IMR-90 (cell line): Measurements from ENCODE around the gene GRM5. TPM values are rescaled to one million over a fixed set of nuclear protein-coding genes. Genes with fewer than 3 reads are reported as not detected.

Experiments
- ATAC-seq: fragments of 200-7000 bp; cut with Tn5 transposase; 2 replicates; pipeline ENCODE4 v1.9.1; 2020; ENCODE audit warnings: low read depth, mild to moderate bottlenecking, moderate library complexity
- BruUV-seq: library from RNA; stranded (reverse); fragments of 400-500 nt; replicated peaks from 2 replicates; lab custom pipeline; 2021; lab: Mats Ljungman, UMichigan
- CTCF ChIA-PET: fragments of 300-600 bp; formaldehyde crosslinking; extraction: SDS; loops from one replicate; lab custom pipeline; 2021; ENCODE audit warnings: antibody characterized with exemption; lab: Yijun Ruan, JAX
- POLR2A ChIA-PET: fragments of 300-600 bp; sonication (Branson Sonifier 250); formaldehyde crosslinking; loops from one replicate; lab custom pipeline; 2022; ENCODE audit warnings: antibody characterized with exemption; ENCODE audit not compliant: unreplicated experiment; lab: Charles Lee
- DNase-seq: peaks from one replicate; pipeline ENCODE4 v3.0.0; 2013
- H2AFZ ChIP-seq: replicated peaks from 2 replicates; pipeline ENCODE3; 2013; ENCODE audit warnings: low read length, mild to moderate bottlenecking; ENCODE audit not compliant: poor library complexity
- H2AK5ac ChIP-seq: 2 replicates; pipeline ENCODE4 v1.6.1; 2013; ENCODE audit warnings: low read depth, low read length, inconsistent platforms
- H2AK9ac ChIP-seq: replicated peaks from 2 replicates; pipeline ENCODE3; 2013; ENCODE audit warnings: mild to moderate bottlenecking, low read depth, low read length, moderate library complexity; ENCODE audit not compliant: poor library complexity
- H2BK120ac ChIP-seq: 2 replicates; pipeline ENCODE4 v1.6.1; 2013; ENCODE audit warnings: low read depth, low read length, inconsistent platforms
- H2BK15ac ChIP-seq: 3 replicates; pipeline ENCODE4 v1.6.1; 2013; ENCODE audit warnings: low read depth, low read length, inconsistent platforms
- H2BK20ac ChIP-seq: 2 replicates; pipeline ENCODE4 v1.6.1; 2013; ENCODE audit warnings: low read depth, mild to moderate bottlenecking, inconsistent platforms, low read length, moderate library complexity
- H2BK5ac ChIP-seq: 2 replicates; pipeline ENCODE4 v1.6.1; 2013; ENCODE audit warnings: mild to moderate bottlenecking, low read depth, low read length, inconsistent platforms; ENCODE audit not compliant: poor library complexity, severe bottlenecking
- H3K14ac ChIP-seq: replicated peaks from 2 replicates; pipeline ENCODE4 v1.6.1; 2013; ENCODE audit warnings: low read depth, low read length, inconsistent platforms
- H3K18ac ChIP-seq: 2 replicates; pipeline ENCODE4 v1.6.1; 2013; ENCODE audit warnings: low read depth, low read length, control low read depth
- H3K23ac ChIP-seq: 2 replicates; pipeline ENCODE4 v1.6.1; 2013; ENCODE audit warnings: low read depth, low read length, inconsistent platforms
- H3K27ac ChIP-seq: 2 replicates; pipeline ENCODE4 v1.5.1; 2013; ENCODE audit warnings: mild to moderate bottlenecking, control low read depth, low read length; ENCODE audit not compliant: insufficient read depth
- H3K27me3 ChIP-seq: 2 replicates; pipeline ENCODE4 v1.6.1; 2013; ENCODE audit warnings: low read length; ENCODE audit not compliant: control insufficient read depth, insufficient read depth
- H3K36me3 ChIP-seq: 2 replicates; pipeline ENCODE4 v1.6.1; 2013; ENCODE audit warnings: low read length, mixed read lengths; ENCODE audit not compliant: control insufficient read depth, insufficient read depth
- H3K4ac ChIP-seq: 2 replicates; pipeline ENCODE4 v1.6.1; 2013; ENCODE audit warnings: low read depth, low read length, inconsistent platforms
- H3K4me1 ChIP-seq: 2 replicates; pipeline ENCODE4 v1.6.1; 2013; ENCODE audit warnings: low read length, mixed read lengths; ENCODE audit not compliant: control insufficient read depth, insufficient read depth
- H3K4me2 ChIP-seq: 2 replicates; pipeline ENCODE4 v1.6.1; 2013; ENCODE audit warnings: low read depth, mild to moderate bottlenecking, control low read depth, low read length, moderate library complexity
- H3K4me3 ChIP-seq: 2 replicates; pipeline ENCODE4 v1.5.1; 2013; ENCODE audit warnings: low read depth, mild to moderate bottlenecking, control low read depth, low read length, moderate library complexity; ENCODE audit not compliant: insufficient read depth
- H3K56ac ChIP-seq: 2 replicates; pipeline ENCODE4 v1.6.1; 2013; ENCODE audit warnings: low read length, inconsistent platforms; ENCODE audit not compliant: insufficient read depth; ENCODE audit errors: extremely low read depth
- H3K79me1 ChIP-seq, 2 experiments: 2 replicates each; pipeline ENCODE4 v1.6.1; 2013; ENCODE audit warnings: low read length in 2 of 2, inconsistent platforms in 1 of 2, low read depth in 1 of 2
- H3K9ac ChIP-seq: 2 replicates; pipeline ENCODE4 v1.6.1; 2013; ENCODE audit warnings: low read depth, low read length, control low read depth
- H3K9me1 ChIP-seq: 2 replicates; pipeline ENCODE4 v1.6.1; 2013; ENCODE audit warnings: low read length, inconsistent platforms; ENCODE audit not compliant: insufficient read depth
- H3K9me3 ChIP-seq: 2 replicates; pipeline ENCODE4 v1.6.1; 2013; ENCODE audit warnings: low read length; ENCODE audit not compliant: control insufficient read depth, insufficient read depth
- H4K20me1 ChIP-seq: 2 replicates; pipeline ENCODE4 v1.6.1; 2013; ENCODE audit warnings: low read length, inconsistent platforms; ENCODE audit not compliant: insufficient read depth
- H4K5ac ChIP-seq: 2 replicates; pipeline ENCODE4 v1.6.1; 2013; ENCODE audit warnings: mild to moderate bottlenecking, low read depth, low read length, control low read depth
- H4K8ac ChIP-seq, 2 experiments: 2 replicates each; pipeline ENCODE4 v1.6.1; 2013; ENCODE audit warnings: low read depth in 2 of 2, low read length in 2 of 2, control low read depth in 1 of 2, inconsistent platforms in 1 of 2
- H4K91ac ChIP-seq: 2 replicates; pipeline ENCODE4 v1.6.1; 2013; ENCODE audit warnings: low read depth, low read length, inconsistent platforms; ENCODE audit not compliant: insufficient read depth
- BHLHE40 ChIP-seq: fragments of 150-350 bp; IDR thresholded peaks from 2 replicates; pipeline ENCODE4 v1.6.1; 2016; ENCODE audit warnings: mild to moderate bottlenecking, low read depth, low read length
- CEBPB ChIP-seq: IDR thresholded peaks from 2 replicates; pipeline ENCODE4 v1.6.1; 2012; ENCODE audit warnings: low read depth, low read length, improper control_type of control experiment
- CHD1 ChIP-seq: IDR thresholded peaks from 2 replicates; pipeline ENCODE4 v1.6.1; 2012; ENCODE audit warnings: low read depth, low read length, improper control_type of control experiment
- CTCF ChIP-seq: conservative IDR thresholded peaks from 2 replicates; pipeline ENCODE4 v1.5.1; 2012; ENCODE audit warnings: mild to moderate bottlenecking, low read depth, low read length, improper control_type of control experiment
- ELK1 ChIP-seq: fragments of 150-350 bp; IDR thresholded peaks from 2 replicates; pipeline ENCODE4 v1.6.1; 2016; ENCODE audit warnings: low read depth, mild to moderate bottlenecking, low read length, moderate library complexity, borderline replicate concordance
- FOS ChIP-seq: fragments of 150-350 bp; IDR thresholded peaks from 2 replicates; pipeline ENCODE4 v1.6.1; 2016; ENCODE audit warnings: low read depth, low read length
- MAFK ChIP-seq: IDR thresholded peaks from 2 replicates; pipeline ENCODE4 v1.6.1; 2012; ENCODE audit warnings: low read depth, low read length, improper control_type of control experiment
- MAZ ChIP-seq: IDR thresholded peaks from 2 replicates; pipeline ENCODE4 v1.6.1; 2012; ENCODE audit warnings: low read depth, mild to moderate bottlenecking, low read length, improper control_type of control experiment, moderate library complexity, borderline replicate concordance
- MXI1 ChIP-seq: IDR thresholded peaks from 2 replicates; pipeline ENCODE4 v1.6.1; 2012; ENCODE audit warnings: low read depth, mild to moderate bottlenecking, low read length, moderate library complexity, borderline replicate concordance
- POLR2A ChIP-seq: IDR thresholded peaks from 2 replicates; pipeline ENCODE4 v1.6.1; 2012; ENCODE audit warnings: mild to moderate bottlenecking, low read depth, low read length
- RAD21 ChIP-seq: IDR thresholded peaks from 2 replicates; pipeline ENCODE4 v1.6.1; 2012; ENCODE audit warnings: low read length, improper control_type of control experiment
- RCOR1 ChIP-seq: IDR thresholded peaks from 2 replicates; pipeline ENCODE4 v1.6.1; 2012; ENCODE audit warnings: mild to moderate bottlenecking, low read length, improper control_type of control experiment; ENCODE audit not compliant: insufficient replicate concordance
- RFX5 ChIP-seq: IDR thresholded peaks from 2 replicates; pipeline ENCODE4 v1.8.0; 2012; ENCODE audit warnings: low read depth, mild to moderate bottlenecking, low read length, moderate library complexity
- SMC3 ChIP-seq: fragments of 150-350 bp; IDR thresholded peaks from 2 replicates; pipeline ENCODE4 v1.6.1; 2016; ENCODE audit warnings: low read depth, mild to moderate bottlenecking, antibody characterized with exemption, low read length, moderate library complexity
- USF2 ChIP-seq: fragments of 150-350 bp; IDR thresholded peaks from 2 replicates; pipeline ENCODE4 v1.6.1; 2017; ENCODE audit warnings: mild to moderate bottlenecking, antibody characterized with exemption, low read length, low read depth
- whole genome bisulfite sequencing, 2 experiments: methylation state at CpG; one replicate each; pipeline versions ENCODE4 v1.1.5 to v1.1.7; 2013; ENCODE audit warnings: missing lambda C conversion rate in 2 of 2; ENCODE audit not compliant: insufficient read length in 1 of 2; ENCODE audit errors: extremely low coverage in 2 of 2; 5-methylcytosine and 5-hydroxymethylcytosine counted together
- dilution Hi-C: fragments of 300-500 bp; cut with HindIII; formaldehyde crosslinking; loops from one replicate; pipeline ENCODE4 v1.14.3; 2018; ENCODE audit warnings: low sequenced_read_pairs; ENCODE audit not compliant: unreplicated experiment
- in situ Hi-C: fragments of 300-500 bp; cut with MboI; formaldehyde crosslinking; loops from 3 replicates; pipeline ENCODE4 v1.14.3; 2019; ENCODE audit warnings: low sequenced_read_pairs, inconsistent platforms, mixed read lengths
- intact Hi-C: fragments of 100-400 bp; cut with micrococcal nuclease; formaldehyde crosslinking; loops from 2 replicates; pipeline ENCODE4 v1.10.0; 2022
- polyA plus RNA-seq, 3 experiments: library from polyadenylated mRNA; depleted of rRNA; stranded (reverse); fragments of >200 nt; gene quantifications; 2 replicates each; pipeline ENCODE4 v1.2.3, GENCODE V29; 2012; ENCODE audit warnings: low replicate concordance in 1 of 3
- total RNA-seq: library from RNA; depleted of rRNA; stranded (reverse); fragments of >200 nt; gene quantifications from 2 replicates; pipeline ENCODE4 v1.2.3, GENCODE V29; 2012

Gene GRM5
- total and polyA plus RNA-seq, 2 of the 4 experiments (the other 2 are of a cell fraction) = under 0.01 TPM

- no peak for TF ChIP-seq RCOR1
- TF ChIP-seq BHLHE40 = no peak
- no peak for TF ChIP-seq MAZ
- no peak for TF ChIP-seq CTCF
- TF ChIP-seq RFX5 = no peak
- no peak for TF ChIP-seq MXI1
- TF ChIP-seq USF2 = no peak
- TF ChIP-seq POLR2A = no peak
- no peak for TF ChIP-seq ELK1
- no peak for TF ChIP-seq MAFK
- no peak for TF ChIP-seq CEBPB
- TF ChIP-seq CHD1 = no peak
- no peak for TF ChIP-seq FOS
- TF ChIP-seq SMC3 = no peak
- TF ChIP-seq RAD21 = no peak
- H2BK20ac ChIP-seq = no peak overlapping the region
- no TSS peak for BruUV-seq
- no CpG with 5 or more reads among the region's 3 CpGs for WGBS, 2 experiments
- no peak overlapping the region for H4K8ac ChIP-seq
- no peak overlapping the region; the same call in 2 of the 3 replicates for H2BK15ac ChIP-seq
- no peaks in the 10 kb centered on the region for H3K9me1 ChIP-seq
- ATAC-seq (no peak), DNase-seq (peak; percentile 13)
- no peak overlapping the region for H2BK5ac ChIP-seq
- no peak overlapping the region for H3K27ac ChIP-seq
- ChIA-PET POLR2A (no interaction called here), CTCF (interaction anchor here (0.6 to 1.4 kb wide), 2 partner anchors 13 to 28 kb away, joined by 3 to 5 read pairs; no protein-coding TSS in a partner anchor)
- H2AK5ac ChIP-seq = no peak overlapping the region
- no peak overlapping the region for H3K4me3 ChIP-seq
- H2BK120ac ChIP-seq = 0 out of 2 replicates have a peak overlapping the region, but pooled peaks have one; percentile 11
- H4K20me1 ChIP-seq = no peaks in the 10 kb centered on the region
- no peak overlapping the region for H2AK9ac ChIP-seq
- peaks cover 2% of the 10 kb centered on the region; the same call in 1 of the 2 replicates for H3K4me1 ChIP-seq
- no peak overlapping the region for H3K4me2 ChIP-seq
- H3K18ac ChIP-seq = no peak overlapping the region; the same call in 1 of the 2 replicates
- dilution Hi-C loops = no loop called here
- no peaks in the 10 kb centered on the region for H3K36me3 ChIP-seq
- no peak overlapping the region for H3K56ac ChIP-seq
- H3K14ac ChIP-seq = no peak overlapping the region
- no peaks in the 10 kb centered on the region for H3K9me3 ChIP-seq
- no peak overlapping the region for H3K4ac ChIP-seq
- no peak overlapping the region for H3K9ac ChIP-seq
- H4K91ac ChIP-seq = no peak overlapping the region
- intact Hi-C loops = no loop called here
- H4K5ac ChIP-seq = no peak overlapping the region
- in situ Hi-C loops = no loop called here
- no peak overlapping the region for H2AFZ ChIP-seq
- no peaks in the 10 kb centered on the region for H3K79me1 ChIP-seq
- no peak overlapping the region for H3K23ac ChIP-seq
- H3K27me3 ChIP-seq = no peaks in the 10 kb centered on the region
These were observed 462.5 kb downstream of the GRM5 start for GRCh38 chr11:88603091-88603867.
